ENCODE results near the gene HJURP. TPM values are rescaled to one million over a fixed set of nuclear protein-coding genes. Genes with fewer than 3 reads are reported as not detected.
A peak's percentile ranks its signal among the peaks of the same experiment; 100 is the strongest.

Gene HJURP
- total and polyA plus RNA-seq, 7 donors: 0.28 to 9.0 (median 1.5) TPM

- Histone ChIP-seq H3K4me1 (no peaks in the 10 kb centered on the region), H3K36me3 (no peaks in the 10 kb centered on the region), H3K4me3 (no peak overlapping the region), H3K27me3 (no peaks in the 10 kb centered on the region), H3K27ac (no peak overlapping the region), H3K9me3 (peaks cover 0 to 1% (median 0%) of the 10 kb centered on the region in 4 donors)
- TF ChIP-seq, protein P1, sequence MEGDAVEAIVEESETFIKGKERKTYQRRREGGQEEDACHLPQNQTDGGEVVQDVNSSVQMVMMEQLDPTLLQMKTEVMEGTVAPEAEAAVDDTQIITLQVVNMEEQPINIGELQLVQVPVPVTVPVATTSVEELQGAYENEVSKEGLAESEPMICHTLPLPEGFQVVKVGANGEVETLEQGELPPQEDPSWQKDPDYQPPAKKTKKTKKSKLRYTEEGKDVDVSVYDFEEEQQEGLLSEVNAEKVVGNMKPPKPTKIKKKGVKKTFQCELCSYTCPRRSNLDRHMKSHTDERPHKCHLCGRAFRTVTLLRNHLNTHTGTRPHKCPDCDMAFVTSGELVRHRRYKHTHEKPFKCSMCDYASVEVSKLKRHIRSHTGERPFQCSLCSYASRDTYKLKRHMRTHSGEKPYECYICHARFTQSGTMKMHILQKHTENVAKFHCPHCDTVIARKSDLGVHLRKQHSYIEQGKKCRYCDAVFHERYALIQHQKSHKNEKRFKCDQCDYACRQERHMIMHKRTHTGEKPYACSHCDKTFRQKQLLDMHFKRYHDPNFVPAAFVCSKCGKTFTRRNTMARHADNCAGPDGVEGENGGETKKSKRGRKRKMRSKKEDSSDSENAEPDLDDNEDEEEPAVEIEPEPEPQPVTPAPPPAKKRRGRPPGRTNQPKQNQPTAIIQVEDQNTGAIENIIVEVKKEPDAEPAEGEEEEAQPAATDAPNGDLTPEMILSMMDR (IDR thresholded peaks at IDR 0.05): no peak
- intact Hi-C loops (cut with DNase I): no loop called here
- DNase-seq: peak; percentile 29
- WGBS, 2 donors: 83 to 89% methylated on average over 2 of the region's 2 CpGs
Observed at GRCh38 chr2:233814056-233814835, 40.1 kb downstream of the HJURP start.

- H3K27me3 ChIP-seq: peaks cover 0 to 5% (median 0%) of the 10 kb centered on the region in 3 donors
- WGBS, 2 donors: 83 to 93% methylated on average over 3 of the region's 3 CpGs
- H3K27ac ChIP-seq: no peak overlapping the region
- H3K36me3 ChIP-seq: no peaks in the 10 kb centered on the region
- no peak overlapping the region for H3K4me3 ChIP-seq
- DNase-seq: peak; percentile 44
- TF ChIP-seq EP300 (IDR thresholded peaks at IDR 0.05) (no peak), POLR2A (IDR thresholded peaks at IDR 0.05) (no peak), POLR2AphosphoS5 (IDR thresholded peaks at IDR 0.05) (no peak)
- TF ChIP-seq, protein P1 (IDR thresholded peaks at IDR 0.05): no peak
- peaks cover 0 to 1% (median 0%) of the 10 kb centered on the region in 4 donors for H3K9me3 ChIP-seq
- intact Hi-C loops (cut with DNase I): no loop called here
- no peaks in the 10 kb centered on the region for H3K4me1 ChIP-seq
Observed at GRCh38 chr2:233813236-233814055, 40.9 kb downstream of the HJURP start.

DNA sequence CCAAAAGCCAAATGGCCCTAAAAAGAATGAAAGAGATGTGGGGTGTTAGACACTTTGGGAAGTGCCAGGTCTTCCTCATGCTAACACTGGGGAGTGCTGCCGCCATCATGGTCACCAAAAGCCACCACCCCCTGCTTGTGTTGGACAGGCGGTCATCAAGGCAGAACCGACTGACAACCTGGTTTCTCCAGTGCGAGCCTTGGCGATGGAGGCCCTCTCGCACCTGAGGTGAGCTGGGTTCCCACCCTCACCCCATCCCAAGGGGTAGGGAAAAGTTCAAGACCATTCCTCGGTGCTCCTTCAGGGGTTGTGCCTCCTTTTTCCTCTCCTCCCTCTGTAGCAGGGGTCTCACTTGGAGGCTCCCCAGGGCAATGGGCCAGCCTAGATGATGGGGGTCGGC is 42.6 kb downstream of the HJURP start:
- WGBS, 2 donors: 90 to 93% methylated on average over 8 of the region's 8 CpGs
- H3K4me3 ChIP-seq: no peak overlapping the region
- intact Hi-C loops (cut with DNase I): no loop called here
- H3K4me1 ChIP-seq: no peaks in the 10 kb centered on the region
- H3K9me3 ChIP-seq: peaks cover 0 to 1% (median 0%) of the 10 kb centered on the region in 4 donors
- peaks cover 0 to 5% (median 0%) of the 10 kb centered on the region in 3 donors for H3K27me3 ChIP-seq
- peak; percentile 37 for DNase-seq
- no peak overlapping the region for H3K27ac ChIP-seq
- H3K36me3 ChIP-seq: no peaks in the 10 kb centered on the region
- TF ChIP-seq, protein P1 (IDR thresholded peaks at IDR 0.05): no peak
- TF ChIP-seq POLR2AphosphoS5 (IDR thresholded peaks at IDR 0.05): no peak
- no peak for TF ChIP-seq EP300 (IDR thresholded peaks at IDR 0.05)
- TF ChIP-seq POLR2A (IDR thresholded peaks at IDR 0.05): no peak

DNA sequence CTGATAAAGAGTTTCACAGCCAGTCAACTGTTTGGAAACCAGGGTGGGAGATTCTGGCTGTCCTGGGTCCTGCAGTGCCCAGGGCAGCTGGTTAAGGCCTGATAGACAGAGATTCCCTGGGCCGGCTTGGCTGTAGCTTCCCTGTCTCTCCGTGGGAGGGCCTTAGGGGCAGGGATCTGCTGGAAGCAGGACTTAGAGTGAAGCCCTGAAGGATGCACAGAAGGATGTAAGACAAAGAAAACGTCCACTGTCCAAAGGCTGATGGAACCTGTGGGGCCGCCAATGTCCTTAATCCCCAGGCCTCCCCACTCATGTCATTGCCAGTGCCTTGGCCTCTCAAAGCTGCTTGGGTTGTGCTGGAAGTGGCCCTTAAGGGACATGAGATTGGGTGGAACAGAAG is 43.2 kb downstream of the HJURP start:
- DNase-seq: peak; percentile 33
- no peak overlapping the region for H3K4me3 ChIP-seq
- intact Hi-C loops (cut with DNase I): no loop called here
- no peaks in the 10 kb centered on the region for H3K36me3 ChIP-seq
- H3K4me1 ChIP-seq: no peaks in the 10 kb centered on the region
- TF ChIP-seq, protein P1 (IDR thresholded peaks at IDR 0.05): no peak
- no peak for TF ChIP-seq EP300 (IDR thresholded peaks at IDR 0.05)
- TF ChIP-seq POLR2AphosphoS5 (IDR thresholded peaks at IDR 0.05): no peak
- TF ChIP-seq POLR2A (IDR thresholded peaks at IDR 0.05): no peak
- WGBS, 2 donors: 79 to 91% methylated on average over 4 of the region's 4 CpGs
- peaks cover 0 to 5% (median 0%) of the 10 kb centered on the region in 3 donors for H3K27me3 ChIP-seq
- peaks cover 0 to 1% (median 0%) of the 10 kb centered on the region in 4 donors for H3K9me3 ChIP-seq
- no peak overlapping the region for H3K27ac ChIP-seq

All from sigmoid colon (tissue), 7 donors.